NOMO-1 (cell line): Measurements from ENCODE around the gene CCBE1.

ENCODE experiments used
- DNase-seq, 2 experiments: peaks; one replicate each; lab custom pipeline; 2025; ENCODE audit not compliant: unreplicated experiment in 2 of 2; lab: John Stamatoyannopoulos, UW

CCBE1 gene

DNA sequence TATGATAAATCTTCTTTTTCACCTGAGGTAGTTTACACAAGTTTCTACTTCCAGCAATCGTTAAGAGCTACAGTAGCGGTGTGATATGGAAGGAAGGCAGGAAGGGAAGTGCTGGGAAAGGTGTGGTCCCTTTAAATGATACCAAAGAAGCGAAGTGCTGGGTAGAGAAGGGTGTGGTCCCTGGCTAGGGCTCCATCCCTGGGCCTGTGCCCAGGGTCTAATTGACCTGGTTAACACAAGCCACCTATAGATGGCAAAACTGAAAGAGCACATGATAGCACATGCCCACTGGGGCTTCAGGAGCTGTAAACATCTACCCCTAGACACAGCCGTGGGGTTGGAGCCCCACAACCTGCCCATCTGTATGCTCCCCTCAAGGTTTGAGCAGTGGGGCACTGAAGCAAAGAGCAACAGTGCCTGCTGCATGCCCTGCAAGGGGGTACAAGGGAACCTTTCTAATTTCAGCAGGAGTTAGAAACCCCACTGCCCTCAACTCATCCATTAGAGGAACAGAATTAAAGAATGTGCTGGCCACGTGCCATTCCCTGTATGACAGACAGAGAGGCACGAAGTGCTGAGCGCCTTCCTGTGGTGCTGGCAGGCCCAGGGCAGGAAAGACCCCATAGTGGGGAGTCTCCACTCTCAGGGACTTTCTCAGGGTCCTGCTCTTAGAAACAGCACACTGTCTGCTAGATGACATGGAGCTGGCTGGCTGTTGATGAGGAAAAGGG is 185.0 kb downstream of the CCBE1 start:
- no peak for DNase-seq

DNA sequence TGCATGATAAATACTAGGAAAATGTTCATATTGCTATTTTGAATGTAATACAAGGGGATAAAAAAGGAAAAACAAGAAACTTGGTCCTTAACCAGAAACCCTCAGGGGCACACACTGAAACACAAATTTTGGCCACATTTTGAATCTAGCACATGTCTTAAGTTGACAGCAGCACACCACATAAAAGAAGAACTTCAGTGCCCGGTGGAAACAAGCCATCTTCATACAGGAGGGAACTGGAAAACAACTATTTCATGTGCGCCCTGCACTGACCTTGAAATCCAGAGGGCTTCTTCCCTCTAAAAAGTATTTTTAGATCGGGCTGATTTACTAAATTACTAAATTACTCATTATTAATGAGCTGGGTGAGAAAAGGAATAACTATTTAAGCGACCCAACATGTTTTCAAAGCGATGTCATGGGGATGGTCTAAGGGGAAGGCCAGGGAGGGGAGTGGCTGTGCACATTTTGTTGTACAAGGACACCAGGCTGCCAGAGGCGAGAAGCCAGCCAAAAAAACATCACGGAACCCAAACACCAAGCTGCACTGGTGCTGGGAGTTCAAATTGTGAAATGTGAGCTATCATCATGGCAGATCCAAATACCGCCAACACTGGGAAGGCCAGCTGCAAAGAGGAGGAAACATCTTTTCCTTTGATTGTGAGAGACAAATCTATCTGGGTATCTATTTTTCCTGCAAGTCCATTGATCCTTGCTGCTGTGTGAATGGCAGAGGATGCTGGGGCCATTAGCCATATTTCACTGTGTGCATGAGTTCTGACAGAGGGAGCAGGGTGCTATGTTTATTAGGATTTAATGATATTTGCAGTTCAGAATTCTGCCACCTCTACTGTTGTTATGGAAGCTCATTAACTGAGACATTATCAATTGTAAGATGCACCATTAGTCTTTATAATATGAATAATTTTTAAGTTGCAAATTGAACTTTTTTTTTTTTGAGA is 187.5 kb downstream of the CCBE1 start:
- no peak for DNase-seq

DNA sequence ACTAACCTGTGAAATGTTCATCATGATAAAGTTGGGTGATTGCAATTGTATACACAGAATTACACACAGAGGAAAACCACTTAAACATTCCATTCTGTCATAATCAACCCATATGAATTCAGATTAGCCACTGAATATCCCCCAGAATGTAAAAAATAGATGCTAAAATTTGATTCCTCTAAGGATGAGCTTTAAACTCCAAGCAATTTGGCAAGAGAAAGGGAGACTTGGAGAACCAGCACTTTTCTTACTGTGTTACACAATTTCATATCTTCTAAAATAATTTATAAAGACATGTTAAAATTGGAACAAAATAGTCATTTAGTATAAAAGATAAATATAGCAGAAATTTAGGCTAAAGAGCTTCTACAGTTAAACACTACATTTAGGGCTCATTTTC is 191.9 kb downstream of the CCBE1 start:
- DNase-seq: no peak

DNA sequence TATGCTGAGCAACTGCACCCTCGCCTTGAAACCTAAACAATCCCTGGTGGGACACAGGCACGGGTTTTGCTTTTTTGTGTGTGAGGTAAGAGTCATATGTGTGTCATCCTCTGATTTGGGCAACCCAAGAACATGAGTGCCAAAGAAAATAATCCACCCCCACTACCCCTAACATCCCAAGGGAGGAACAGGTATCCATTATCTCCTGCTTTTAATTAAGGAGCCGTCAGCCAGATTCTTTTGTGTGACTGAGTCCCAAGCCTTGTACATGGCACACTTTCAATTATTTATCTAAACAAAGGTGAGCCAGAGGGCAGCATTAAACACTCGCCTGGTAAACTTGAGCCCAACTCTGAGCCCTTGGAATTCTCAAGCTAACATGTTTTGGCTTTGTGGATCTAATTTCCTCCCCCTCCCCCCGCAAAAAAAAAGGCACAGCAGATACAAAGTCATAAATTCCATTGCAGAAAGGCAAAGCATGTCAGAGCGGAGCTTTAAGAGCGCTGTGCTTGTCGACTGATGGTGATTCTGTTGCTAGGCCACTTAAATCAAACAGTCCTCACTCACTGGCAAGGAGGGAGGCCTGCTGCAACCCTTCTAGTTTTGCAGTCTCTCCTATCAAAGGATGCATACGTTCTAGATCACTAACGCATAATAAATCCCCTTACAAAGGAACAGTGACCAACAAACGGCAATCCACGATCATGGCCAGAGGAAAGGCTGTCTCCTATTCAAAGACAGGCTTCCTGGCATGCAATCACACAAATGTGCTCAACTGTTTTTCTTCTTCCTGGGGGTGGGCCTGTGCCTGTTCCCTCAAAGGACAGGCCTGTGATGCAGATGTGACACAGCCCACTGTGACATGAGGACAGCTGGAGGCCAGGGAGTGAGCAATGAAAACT is 194.7 kb downstream of the CCBE1 start:
- no peak for DNase-seq

DNA sequence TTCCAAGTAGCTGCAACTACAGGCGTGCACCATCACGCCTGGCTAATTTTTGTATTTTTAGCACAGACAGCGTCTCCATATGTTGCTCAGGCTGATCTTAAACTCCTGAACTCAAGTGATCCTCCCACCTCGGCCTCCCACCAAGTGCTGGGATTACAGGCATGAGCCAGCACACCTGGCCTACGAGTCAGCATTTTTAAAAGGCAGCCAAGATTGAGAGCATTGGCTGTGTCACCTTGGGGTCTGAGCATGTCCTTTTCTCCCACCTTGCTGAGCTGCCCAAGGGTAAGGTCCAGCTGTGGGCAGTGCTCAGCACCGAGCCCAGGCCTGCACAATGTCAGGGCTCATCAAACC is 195.3 kb downstream of the CCBE1 start:
- DNase-seq: no peak

DNA sequence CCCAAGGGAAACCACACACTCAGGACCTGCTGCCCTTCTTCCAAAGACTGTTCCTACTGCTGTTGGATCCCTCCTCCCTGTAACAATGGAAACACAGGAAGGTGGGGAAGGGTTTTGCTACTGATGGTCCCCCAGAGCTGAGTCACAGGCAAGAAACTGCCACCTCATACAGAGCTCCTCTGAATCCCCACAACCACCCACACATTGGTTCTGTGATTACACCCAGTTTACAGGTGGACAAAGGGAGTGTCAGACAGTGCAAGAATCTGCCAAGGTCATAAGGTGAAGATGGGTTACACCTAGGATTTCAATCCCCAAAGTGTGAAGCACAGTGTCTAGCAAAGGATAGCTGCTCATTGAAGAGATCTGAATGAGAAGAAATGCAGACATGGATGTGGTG is 196.5 kb downstream of the CCBE1 start:
- DNase-seq: no peak

DNA sequence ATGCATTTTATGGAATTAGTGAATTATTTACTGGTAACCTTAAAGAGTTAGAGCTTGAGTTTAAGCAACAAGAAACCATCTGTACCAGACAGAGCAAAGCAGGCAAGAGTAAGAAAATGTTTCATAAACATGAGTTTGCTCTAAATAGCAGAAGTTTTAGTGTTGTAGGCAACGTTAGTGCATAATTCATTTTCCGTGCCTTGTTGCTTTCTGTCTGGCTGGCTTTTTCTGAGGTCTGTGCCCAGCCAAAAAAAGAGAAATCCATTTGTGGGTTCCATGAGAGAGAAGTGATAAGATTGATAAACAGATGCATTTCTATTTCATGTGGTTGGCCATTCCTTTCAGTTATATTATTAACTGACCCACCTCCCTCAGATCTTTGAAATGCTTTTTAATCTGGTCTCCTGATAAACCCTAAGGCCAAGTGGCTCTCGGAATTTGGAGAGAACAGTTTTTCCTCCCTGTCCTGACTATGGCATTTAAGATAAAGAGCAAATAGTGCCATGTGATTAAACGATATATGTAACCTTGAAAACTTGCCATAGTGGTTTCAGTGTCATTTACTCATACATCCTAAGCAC is 198.6 kb downstream of the CCBE1 start:
- no peak for DNase-seq

DNA sequence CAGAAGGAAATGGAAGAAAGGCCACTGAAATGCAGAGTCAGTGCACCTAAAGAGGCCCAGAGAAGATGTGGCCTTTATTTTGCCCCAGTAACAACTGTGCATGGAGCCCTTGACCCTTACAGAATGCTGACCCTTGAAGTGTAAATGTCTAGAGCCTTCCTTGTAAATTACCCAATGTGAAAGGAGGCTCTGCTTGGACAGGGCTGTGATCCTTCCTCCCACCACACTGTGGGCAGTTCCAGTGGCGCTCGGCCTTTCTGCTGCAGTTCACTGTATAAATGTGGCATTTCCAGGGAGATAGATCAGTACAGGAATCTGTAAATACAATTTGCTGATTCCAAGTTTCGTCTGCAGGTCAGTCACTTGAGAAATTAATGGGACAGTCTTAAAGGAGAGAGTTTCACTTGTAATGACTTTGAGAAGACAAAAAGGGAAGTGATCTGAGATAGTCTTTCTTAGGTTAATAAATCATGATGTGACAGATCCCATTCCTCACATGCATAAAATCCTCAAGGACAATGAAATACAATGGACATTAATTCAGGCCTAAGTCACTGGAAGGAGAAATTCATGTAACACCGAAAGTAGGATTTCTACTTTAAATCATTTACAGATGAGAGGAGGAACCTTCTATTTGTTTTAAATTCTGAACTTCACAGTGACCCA is 204.3 kb downstream of the CCBE1 start:
- DNase-seq: peak in 1 of 2 experiments; percentile 0

DNA sequence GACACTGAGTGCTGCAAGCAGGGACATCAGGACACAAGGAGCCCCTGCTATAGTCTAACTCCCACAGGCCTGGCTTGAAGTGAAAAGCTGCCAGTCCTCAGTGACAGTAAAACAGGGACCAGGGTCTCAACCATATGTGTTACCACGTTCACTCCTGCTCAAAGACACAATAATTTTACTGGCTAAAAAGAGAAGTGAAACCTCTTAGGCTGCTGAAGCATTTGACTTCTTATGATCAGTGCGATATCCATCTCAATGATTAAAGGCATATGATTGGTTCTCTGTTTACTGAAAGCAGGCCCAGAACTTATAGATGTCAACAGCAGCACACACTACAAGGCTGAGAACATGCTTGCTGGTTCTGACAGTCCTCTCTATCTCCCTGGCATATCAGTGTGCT is 208.3 kb downstream of the CCBE1 start:
- peak; percentile 2 to 5 for DNase-seq

DNA sequence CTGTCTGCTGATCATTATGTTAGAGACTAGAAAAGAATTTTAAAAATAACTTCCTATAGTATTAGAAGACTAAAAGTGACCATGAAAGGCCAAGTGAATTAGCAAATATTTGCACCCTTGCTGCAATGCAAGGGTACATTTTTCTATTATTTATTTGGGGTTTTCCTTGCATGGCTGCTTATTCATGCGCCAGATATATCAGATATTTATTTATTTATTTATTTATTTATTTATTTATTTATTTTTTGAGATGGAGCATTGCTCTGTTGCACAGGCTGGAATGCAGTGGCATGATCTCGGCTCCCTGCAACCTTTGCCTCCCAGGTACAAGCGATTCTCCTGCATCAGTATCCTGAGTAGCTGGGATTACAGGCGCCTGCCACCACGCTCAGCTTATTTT is 211.8 kb downstream of the CCBE1 start:
- no peak for DNase-seq

DNA sequence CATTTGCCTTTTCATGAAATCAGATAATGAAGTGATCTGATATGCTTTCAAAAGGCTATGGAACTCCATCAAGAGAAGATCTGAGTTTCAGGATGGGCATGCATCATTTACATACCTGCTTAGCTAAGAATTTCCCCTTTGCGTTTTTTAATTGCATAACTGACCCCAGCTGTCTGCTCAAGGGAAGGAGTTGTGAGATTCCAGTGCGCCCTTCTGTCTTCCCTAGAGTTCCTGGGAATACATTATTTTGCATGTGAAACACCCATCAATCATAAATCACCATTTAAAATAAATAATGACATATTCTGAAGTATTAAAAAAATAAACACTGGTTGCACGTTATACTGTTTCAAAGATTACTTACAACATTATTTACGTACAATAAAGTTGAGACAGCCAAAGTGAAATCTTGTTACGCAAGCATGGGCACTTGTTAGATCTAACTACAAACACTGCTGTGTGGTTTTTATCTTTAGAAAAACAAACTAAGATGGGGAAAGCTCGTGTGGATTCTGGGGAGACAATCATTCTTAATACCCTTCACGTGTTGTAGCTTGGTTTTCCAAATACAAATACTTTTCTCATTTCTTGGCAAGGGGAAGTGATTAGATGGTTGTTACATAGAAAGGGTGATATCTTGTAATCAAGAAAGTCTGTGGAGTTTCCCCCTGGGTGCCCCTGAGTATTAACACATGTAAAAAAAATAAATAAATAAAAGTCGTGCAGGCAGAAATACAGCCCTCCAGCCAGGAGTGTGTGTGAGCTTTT is 212.5 kb downstream of the CCBE1 start:
- no peak for DNase-seq

DNA sequence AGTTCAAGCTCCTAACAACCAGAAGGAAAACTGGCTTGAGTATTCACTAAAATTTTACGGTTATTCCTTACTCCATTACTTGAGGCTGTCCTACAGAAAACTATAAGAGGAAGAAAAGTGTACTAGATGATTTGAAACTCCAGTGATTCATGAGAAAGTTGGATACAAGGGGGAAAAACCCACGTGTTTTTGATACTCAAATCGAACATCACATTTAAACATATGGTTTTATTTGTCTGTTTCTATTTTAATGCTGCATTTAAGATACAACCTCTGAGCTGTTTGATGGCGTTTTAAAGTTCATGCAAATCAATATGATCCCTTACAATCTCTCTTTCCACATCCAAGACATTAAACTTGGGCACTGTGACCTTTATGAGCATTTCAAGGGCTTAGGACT is 213.1 kb downstream of the CCBE1 start:
- no peak for DNase-seq

DNA sequence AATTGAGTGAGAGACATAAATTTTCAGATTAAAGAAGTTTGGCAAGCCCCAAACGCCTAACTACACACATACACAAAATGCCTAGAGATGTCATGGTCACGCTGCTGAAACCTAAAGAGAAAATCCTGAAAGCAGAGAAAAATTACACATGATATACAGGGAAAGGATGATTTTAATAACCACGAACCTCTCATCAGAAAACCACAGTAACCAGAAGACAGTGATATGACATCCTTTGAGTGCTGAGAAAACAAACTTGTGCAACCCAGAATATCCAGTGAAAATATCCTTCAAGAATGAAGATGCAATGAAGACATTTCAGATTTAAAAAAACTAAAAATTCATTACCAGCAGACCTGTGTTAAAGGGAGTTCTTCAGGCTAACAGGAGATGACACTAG is 215.8 kb downstream of the CCBE1 start:
- no peak for DNase-seq

DNA sequence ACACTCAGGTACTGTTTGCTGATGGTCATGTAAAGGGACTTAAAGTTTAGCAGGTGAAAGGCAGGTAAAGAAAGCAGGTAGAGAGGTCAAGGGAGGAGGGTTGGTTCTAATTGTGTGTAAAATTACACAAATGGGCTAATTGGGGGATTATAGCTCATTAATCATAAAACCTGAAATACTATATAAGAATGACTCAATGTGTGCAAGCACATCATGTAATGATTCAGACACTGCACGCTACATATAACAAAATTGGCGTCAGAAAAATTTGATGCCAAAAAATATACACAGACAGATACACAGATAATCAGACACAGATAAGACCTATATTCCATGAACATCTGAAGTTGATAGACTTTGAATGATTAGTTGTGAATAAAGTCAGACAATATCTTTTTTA is 217.4 kb downstream of the CCBE1 start:
- DNase-seq: no peak

DNA sequence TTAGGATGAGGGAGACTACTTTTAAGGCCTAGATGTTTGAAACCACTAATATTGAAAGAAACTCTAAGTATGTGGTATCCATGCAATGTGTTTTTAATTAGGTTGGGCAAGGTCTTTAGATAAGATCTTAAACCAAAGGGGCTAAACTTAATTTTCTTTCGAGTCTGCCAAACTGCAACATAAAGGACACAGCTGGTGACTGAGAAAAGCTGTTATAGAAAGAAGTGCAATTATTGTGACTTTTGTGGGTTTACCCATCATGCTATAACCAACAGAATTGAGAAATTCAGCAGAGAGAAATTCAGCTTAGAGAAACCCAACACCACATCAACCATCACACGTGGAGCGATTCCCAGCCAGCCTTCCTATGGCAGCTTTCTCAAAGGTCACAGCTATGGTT is 218.6 kb downstream of the CCBE1 start:
- no peak for DNase-seq

DNA sequence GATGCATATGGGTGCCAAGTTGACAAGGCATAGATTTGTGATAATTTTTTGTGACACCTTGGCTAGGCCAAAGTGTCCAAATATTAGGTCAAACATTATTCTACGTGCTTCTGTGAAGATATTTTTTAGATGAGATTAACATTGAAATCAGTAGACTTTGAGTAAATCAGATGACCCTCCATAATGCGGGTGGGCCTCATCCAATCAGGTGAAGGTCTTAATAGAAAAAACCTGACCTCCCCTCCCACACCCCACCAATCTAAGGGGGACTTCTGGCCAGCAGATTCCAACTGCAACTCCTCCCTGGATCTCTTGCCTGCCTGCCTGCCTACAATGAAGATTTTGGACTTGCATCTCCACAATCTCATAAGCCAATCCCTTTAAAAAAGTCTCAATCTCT is 219.4 kb downstream of the CCBE1 start:
- DNase-seq: no peak

DNA sequence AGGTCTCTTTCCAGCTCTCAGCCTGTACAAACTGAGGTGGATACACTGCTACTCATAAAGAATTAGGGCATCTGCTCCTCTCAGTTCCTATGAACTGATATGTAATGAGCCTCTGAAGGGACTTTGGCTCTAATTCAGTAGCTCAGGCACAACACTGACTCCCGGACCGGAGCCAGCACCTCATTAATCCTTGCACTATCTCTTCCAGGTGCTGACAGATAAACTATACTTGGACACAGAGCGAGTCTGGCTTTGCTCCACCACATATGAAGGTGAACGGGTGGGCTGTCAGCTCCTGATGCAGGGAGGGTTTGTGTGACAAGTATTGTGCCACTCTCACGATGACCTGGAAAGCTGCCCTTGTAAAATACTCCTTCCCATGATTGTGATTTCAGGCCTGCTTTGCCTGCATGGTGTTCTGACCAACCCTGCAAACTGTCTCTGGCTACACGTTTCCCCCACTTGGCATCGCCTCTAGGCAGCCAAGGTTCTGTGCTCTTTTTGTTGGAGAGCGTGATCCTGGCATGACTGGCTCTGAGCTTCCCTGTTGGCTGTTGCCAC is 226.6 kb downstream of the CCBE1 start:
- DNase-seq: no peak

DNA sequence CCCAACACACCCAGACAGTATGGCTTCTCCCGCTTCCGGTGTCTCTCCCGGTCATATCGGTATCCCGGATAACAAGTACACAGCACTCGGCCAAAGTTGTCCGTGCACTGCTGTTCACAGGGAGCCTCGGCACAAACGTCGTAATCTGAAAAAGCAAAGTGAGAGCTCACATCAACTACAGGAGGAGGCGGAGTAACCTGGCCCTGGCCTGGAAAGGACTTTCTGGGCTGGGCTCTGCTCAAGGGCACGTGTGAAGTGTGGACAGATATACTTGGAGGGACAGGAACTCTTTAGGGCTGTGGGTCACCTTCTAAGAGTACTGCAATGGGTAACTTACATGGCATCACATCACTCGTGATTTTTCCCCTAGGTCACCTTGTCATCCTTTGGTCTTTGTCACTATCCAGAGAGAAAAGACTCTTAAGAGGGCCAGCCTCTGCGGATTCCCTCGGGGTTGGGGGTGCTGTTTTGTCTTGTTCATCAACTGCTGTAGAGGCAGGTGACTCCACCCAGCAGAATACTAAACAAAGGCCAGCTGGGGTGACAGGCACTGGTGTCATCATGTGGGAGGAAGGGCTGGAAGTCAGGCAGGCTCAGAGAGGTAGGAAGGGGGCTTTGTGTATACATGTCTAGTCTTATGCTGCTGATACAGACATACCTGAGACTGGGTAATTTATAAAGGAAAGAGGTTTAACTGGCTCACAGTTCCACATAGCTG is 227.6 kb downstream of the CCBE1 start:
- no peak for DNase-seq

DNA sequence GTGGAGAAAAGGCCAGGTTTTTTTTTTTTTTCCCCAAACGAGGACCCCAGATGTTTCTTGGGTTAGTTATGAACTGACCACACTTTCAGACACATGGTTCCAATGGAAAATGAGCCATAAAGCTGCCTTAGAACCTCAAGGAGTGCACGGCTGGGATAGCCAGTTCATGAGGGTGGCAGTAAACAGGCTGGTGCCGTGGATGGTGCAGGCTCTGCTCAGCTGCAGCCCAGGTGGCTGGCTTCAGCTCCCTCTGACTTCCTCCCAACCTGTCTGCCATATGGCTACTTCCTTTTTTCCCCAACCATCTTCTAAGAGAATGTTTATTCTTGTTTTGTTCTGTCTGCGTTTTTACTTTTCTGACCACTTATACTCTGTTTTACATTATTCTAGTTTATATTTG is 228.4 kb downstream of the CCBE1 start:
- DNase-seq: no peak
